Type B pancreatic cell (in vitro differentiated cells): ENCODE measurements around the gene FOXO1. TPM values are rescaled to one million over a fixed set of nuclear protein-coding genes. Genes with fewer than 3 reads are reported as not detected.

Experiments used
- DNase-seq: peaks from one replicate; pipeline ENCODE4 v3.0.0; 2021; ENCODE audit warnings: mixed read lengths; ENCODE audit not compliant: unreplicated experiment; ENCODE audit errors: extremely low spot score
- H3K27ac Mint-ChIP-seq: 2 replicates; pipeline ENCODE4 v1.8.0; 2021; ENCODE audit warnings: mild to moderate bottlenecking, mixed read lengths
- H3K27me3 Mint-ChIP-seq: 2 replicates; pipeline ENCODE4 v1.8.0; 2021; ENCODE audit warnings: mixed read lengths
- H3K36me3 Mint-ChIP-seq: 2 replicates; pipeline ENCODE4 v1.8.0; 2021; ENCODE audit warnings: mixed read lengths
- H3K4me1 Mint-ChIP-seq: one replicate; pipeline ENCODE4 v1.8.0; 2021; ENCODE audit warnings: mixed read lengths; ENCODE audit not compliant: unreplicated experiment
- H3K4me3 Mint-ChIP-seq: 2 replicates; pipeline ENCODE4 v1.8.0; 2021; ENCODE audit warnings: mild to moderate bottlenecking, mixed read lengths
- H3K9me3 Mint-ChIP-seq: 2 replicates; pipeline ENCODE4 v1.8.0; 2021; ENCODE audit warnings: mixed read lengths
- CTCF ChIP-seq: fragments of 200-600 bp; sonication (generic); conservative IDR thresholded peaks from 2 replicates; pipeline ENCODE4 v1.5.0; 2021; ENCODE audit warnings: antibody characterized with exemption, mild to moderate bottlenecking
- total RNA-seq: library from RNA; stranded (reverse); gene quantifications from 2 replicates; pipeline ENCODE4 v1.2.1, GENCODE V29; 2021; ENCODE audit warnings: low replicate concordance

FOXO1 gene
- total RNA-seq, 1 donor from 2014 or later = 21.5 TPM

- TF ChIP-seq CTCF = no peak
- no peaks in the 10 kb centered on the region for H3K27me3 Mint-ChIP-seq
- DNase-seq = no peak
- H3K4me3 Mint-ChIP-seq = no peak overlapping the region
- H3K9me3 Mint-ChIP-seq = no peaks in the 10 kb centered on the region
- H3K27ac Mint-ChIP-seq = no peak overlapping the region
- H3K36me3 Mint-ChIP-seq = no peaks in the 10 kb centered on the region
- H3K4me1 Mint-ChIP-seq = peaks cover 35% of the 10 kb centered on the region
Measured at GRCh38 chr13:40600149-40600751, 66.2 kb downstream of the FOXO1 start.

GRCh38 chr13:40599747-40600146 lies 66.7 kb downstream of the FOXO1 start:
- Mint-ChIP-seq H3K4me1 (peaks cover 35% of the 10 kb centered on the region), H3K27me3 (no peaks in the 10 kb centered on the region), H3K27ac (no peak overlapping the region), H3K4me3 (no peak overlapping the region), H3K36me3 (no peaks in the 10 kb centered on the region), H3K9me3 (no peaks in the 10 kb centered on the region)
- no peak for TF ChIP-seq CTCF
- DNase-seq = no peak

- Mint-ChIP-seq H3K36me3 (no peaks in the 10 kb centered on the region), H3K27ac (peak overlapping the region; percentile 96), H3K4me3 (no peak overlapping the region), H3K27me3 (no peaks in the 10 kb centered on the region), H3K9me3 (no peaks in the 10 kb centered on the region), H3K4me1 (peaks cover 31% of the 10 kb centered on the region)
- no peak for DNase-seq
- TF ChIP-seq CTCF = no peak
Measured at GRCh38 chr13:40599124-40599523, 67.3 kb downstream of the FOXO1 start.

- H3K4me1 Mint-ChIP-seq = peaks cover 30% of the 10 kb centered on the region
- no peak overlapping the region for H3K4me3 Mint-ChIP-seq
- DNase-seq = no peak
- H3K27me3 Mint-ChIP-seq = no peaks in the 10 kb centered on the region
- no peaks in the 10 kb centered on the region for H3K9me3 Mint-ChIP-seq
- no peaks in the 10 kb centered on the region for H3K36me3 Mint-ChIP-seq
- no peak for TF ChIP-seq CTCF
- H3K27ac Mint-ChIP-seq = peak overlapping the region; percentile 96
Measured at GRCh38 chr13:40598569-40598968, 67.9 kb downstream of the FOXO1 start.

- peak overlapping the region; percentile 96 for H3K27ac Mint-ChIP-seq
- DNase-seq = no peak
- no peaks in the 10 kb centered on the region for H3K36me3 Mint-ChIP-seq
- no peaks in the 10 kb centered on the region for H3K27me3 Mint-ChIP-seq
- no peak for TF ChIP-seq CTCF
- no peaks in the 10 kb centered on the region for H3K9me3 Mint-ChIP-seq
- peaks cover 30% of the 10 kb centered on the region for H3K4me1 Mint-ChIP-seq
- H3K4me3 Mint-ChIP-seq = peak overlapping the region; percentile 79
Measured at GRCh38 chr13:40597735-40598365, 68.6 kb downstream of the FOXO1 start.
